SK-N-SH (cell line): ENCODE data around the gene WWOX. TPM values are rescaled to one million over a fixed set of nuclear protein-coding genes. Genes with fewer than 3 reads are reported as not detected.

Experiments used
- CTCF ChIA-PET: fragments of 300-600, 350-600 bp; formaldehyde crosslinking; extraction: SDS; loops from one replicate; lab custom pipeline; 2021; lab: Yijun Ruan, JAX
- POLR2A ChIA-PET: fragments of 350-600 bp; sonication (Branson Sonifier 250); formaldehyde crosslinking; extraction: SDS; loops from one replicate; lab custom pipeline; 2020; ENCODE audit warnings: antibody characterized with exemption, inconsistent platforms; lab: Yijun Ruan, JAX
- DNase-seq: peaks from one replicate; pipeline ENCODE4 v3.0.0; 2012
- H2AFZ ChIP-seq: fragments of 200-600 bp; sonication (generic); 2 replicates; pipeline ENCODE4 v1.8.1; 2016; ENCODE audit warnings: antibody characterized with exemption, mild to moderate bottlenecking, low read depth
- H3F3A ChIP-seq: fragments of 200-600 bp; sonication (generic); replicated peaks from 2 replicates; pipeline ENCODE3; 2016; ENCODE audit warnings: antibody characterized with exemption, mild to moderate bottlenecking; ENCODE audit not compliant: insufficient read depth
- H3K27ac ChIP-seq, 2 experiments: fragments of 200-500 bp in 1 of 2; fragments of 200-600 bp in 1 of 2; sonication (Bioruptor generic) in 1 of 2; sonication (generic), shearing (Covaris generic) in 1 of 2; 2 replicates each; pipeline versions ENCODE4 v1.5.1 to v1.6.1; 2014 to 2016; ENCODE audit warnings: low read depth in 2 of 2, inconsistent platforms in 1 of 2, low read length in 1 of 2, mild to moderate bottlenecking in 1 of 2, mixed read lengths in 1 of 2
- H3K27me3 ChIP-seq: fragments of 200-600 bp; sonication (generic), shearing (Covaris generic); 2 replicates; pipeline ENCODE4 v1.6.1; 2016; ENCODE audit warnings: mixed run types; ENCODE audit not compliant: insufficient read depth
- H3K36me3 ChIP-seq, 2 experiments: fragments of 200-500 bp in 1 of 2; fragments of 200-600 bp in 1 of 2; sonication (Bioruptor generic) in 1 of 2; sonication (generic) in 1 of 2; replicated peaks in 1 of 2; 2 replicates each; pipeline versions ENCODE3 to v1.5.1; 2014 to 2016; ENCODE audit warnings: low read length in 1 of 2, mild to moderate bottlenecking in 1 of 2; ENCODE audit not compliant: insufficient read depth in 2 of 2, control insufficient read depth in 1 of 2
- H3K4me1 ChIP-seq, 2 experiments: fragments of 200-500 bp in 1 of 2; fragments of 200-600 bp in 1 of 2; sonication (Bioruptor generic) in 1 of 2; sonication (generic), shearing (Covaris generic) in 1 of 2; 2 replicates each; pipeline versions ENCODE4 v1.5.1 to v1.6.1; 2014 to 2016; ENCODE audit warnings: low read depth in 1 of 2, low read length in 1 of 2, mixed run types in 1 of 2; ENCODE audit not compliant: insufficient read depth in 2 of 2, control insufficient read depth in 1 of 2
- H3K4me2 ChIP-seq: fragments of 200-600 bp; sonication (generic), shearing (Covaris generic); 2 replicates; pipeline ENCODE4 v1.6.1; 2017; ENCODE audit warnings: mixed run types
- H3K4me3 ChIP-seq, 2 experiments: fragments of 200-500 bp in 1 of 2; fragments of 200-600 bp in 1 of 2; sonication (Bioruptor generic) in 1 of 2; sonication (generic), shearing (Covaris generic) in 1 of 2; 2 replicates each; pipeline versions ENCODE4 v1.5.1 to v1.8.1; 2014 to 2016; ENCODE audit warnings: low read depth in 2 of 2, inconsistent platforms in 1 of 2, low read length in 1 of 2, mild to moderate bottlenecking in 1 of 2, mixed read lengths in 1 of 2, moderate library complexity in 1 of 2
- H3K79me2 ChIP-seq: fragments of 200-600 bp; sonication (generic); 2 replicates; pipeline ENCODE4 v1.8.1; 2017; ENCODE audit warnings: mild to moderate bottlenecking; ENCODE audit not compliant: insufficient read depth
- H3K9ac ChIP-seq: fragments of 200-600 bp; sonication (generic); 2 replicates; pipeline ENCODE4 v1.6.1; 2017; ENCODE audit warnings: mixed run types
- H3K9me2 ChIP-seq: fragments of 200-600 bp; sonication (generic); 2 replicates; pipeline ENCODE4 v1.6.1; 2017; ENCODE audit warnings: mixed run types
- H3K9me3 ChIP-seq: fragments of 200-600 bp; sonication (generic); 2 replicates; pipeline ENCODE4 v1.6.1; 2017; ENCODE audit warnings: mixed run types, mild to moderate bottlenecking, moderate library complexity
- H4K20me1 ChIP-seq: fragments of 200-600 bp; sonication (generic); 2 replicates; pipeline ENCODE4 v1.6.1; 2017; ENCODE audit warnings: mild to moderate bottlenecking, mixed run types; ENCODE audit not compliant: insufficient read depth
- ELF1 ChIP-seq: IDR thresholded peaks from 2 replicates; pipeline ENCODE4 v1.4.0; 2012
- EP300 ChIP-seq, 2 experiments: IDR thresholded peaks; 2 replicates each; pipeline versions ENCODE4 v1.4.0 to v1.6.1; 2012; ENCODE audit warnings: borderline replicate concordance in 1 of 2, low read depth in 1 of 2, low read length in 1 of 2
- FOSL2 ChIP-seq: IDR thresholded peaks from 2 replicates; pipeline ENCODE4 v1.4.0; 2012; ENCODE audit warnings: low read depth, mild to moderate bottlenecking, moderate library complexity, borderline replicate concordance
- FOXJ3 ChIP-seq: sonication (generic); formaldehyde crosslinking; IDR thresholded peaks from 2 replicates; pipeline ENCODE4 v1.5.1; 2020; ENCODE audit warnings: mild to moderate bottlenecking, missing genetic modification reagents
- FOXM1 ChIP-seq: IDR thresholded peaks from 2 replicates; pipeline ENCODE4 v1.4.0; 2012; ENCODE audit warnings: low read depth, mild to moderate bottlenecking
- GABPA ChIP-seq: IDR thresholded peaks from 2 replicates; pipeline ENCODE4 v1.4.0; 2012; ENCODE audit warnings: low read depth, mild to moderate bottlenecking
- GATA2 ChIP-seq: sonication (generic); formaldehyde crosslinking; IDR thresholded peaks from 2 replicates; pipeline ENCODE4 v1.5.0; 2020; ENCODE audit warnings: mild to moderate bottlenecking, missing genetic modification reagents
- IRF3 ChIP-seq: fragments of 150-350 bp; IDR thresholded peaks from 2 replicates; pipeline ENCODE4 v1.6.1; 2016; ENCODE audit warnings: mild to moderate bottlenecking, low read depth, low read length
- JUND ChIP-seq: IDR thresholded peaks from 2 replicates; pipeline ENCODE4 v1.4.0; 2012
- MEF2A ChIP-seq: IDR thresholded peaks from 2 replicates; pipeline ENCODE4 v1.4.0; 2012; ENCODE audit warnings: low read depth, borderline replicate concordance
- MXI1 ChIP-seq: IDR thresholded peaks from 2 replicates; pipeline ENCODE4 v1.6.1; 2012; ENCODE audit warnings: mild to moderate bottlenecking, low read depth, low read length, improper control_type of control experiment
- NFIC ChIP-seq: IDR thresholded peaks from 2 replicates; pipeline ENCODE4 v1.4.0; 2012; ENCODE audit warnings: borderline replicate concordance
- POLR2AphosphoS5 ChIP-seq: IDR thresholded peaks from 2 replicates; pipeline ENCODE4 v1.6.1; 2012; ENCODE audit warnings: low read depth, low read length
- RAD21 ChIP-seq: IDR thresholded peaks from 2 replicates; pipeline ENCODE4 v1.6.1; 2012; ENCODE audit warnings: mild to moderate bottlenecking, low read length
- RCOR1 ChIP-seq: fragments of 150-350 bp; IDR thresholded peaks from 2 replicates; pipeline ENCODE4 v1.6.1; 2017; ENCODE audit warnings: antibody characterized with exemption, low read length
- RXRA ChIP-seq: IDR thresholded peaks from 2 replicates; pipeline ENCODE4 v1.4.0; 2012; ENCODE audit warnings: low read depth, mild to moderate bottlenecking, borderline replicate concordance
- SMC3 ChIP-seq: IDR thresholded peaks from 2 replicates; pipeline ENCODE4 v1.6.1; 2012; ENCODE audit warnings: low read depth, low read length, improper control_type of control experiment
- TAF1 ChIP-seq: IDR thresholded peaks from 2 replicates; pipeline ENCODE4 v1.6.1; 2012; ENCODE audit warnings: low read depth, mild to moderate bottlenecking, low read length, moderate library complexity, borderline replicate concordance
- USF2 ChIP-seq: fragments of 150-350 bp; IDR thresholded peaks from 2 replicates; pipeline ENCODE4 v1.6.1; 2017; ENCODE audit warnings: antibody characterized with exemption, low read length, low read depth, borderline replicate concordance
- YY1 ChIP-seq: IDR thresholded peaks from 2 replicates; pipeline ENCODE4 v1.4.0; 2012; ENCODE audit warnings: low read depth, mild to moderate bottlenecking
- WGBS: methylation state at CpG from one replicate; pipeline ENCODE4 v1.1.6; 2017; ENCODE audit warnings: low lambda C conversion rate; 5-methylcytosine and 5-hydroxymethylcytosine counted together
- polyA plus RNA-seq, 3 experiments: library from polyadenylated mRNA; depleted of rRNA; stranded (reverse); fragments of >200 nt; gene quantifications; 2 replicates each; pipeline ENCODE4 v1.2.3, GENCODE V29; 2012
- TF ChIP-seq, protein P1 (sequence below): IDR thresholded peaks from 2 replicates; pipeline ENCODE4 v1.4.0; 2012; ENCODE audit warnings: low read depth, borderline replicate concordance
- TF ChIP-seq, protein P2 (sequence below): IDR thresholded peaks from 2 replicates; pipeline ENCODE4; 2012

Gene WWOX
- polyA plus RNA-seq, 1 of the 3 experiments (the other 2 are of a cell fraction), result 10.8 TPM

GRCh38 chr16:78364556-78364880 is 265.1 kb downstream of the WWOX start:
- peak; percentile 15 for DNase-seq
- Histone ChIP-seq H3K9me2 (no peaks in the 10 kb centered on the region), H3K4me1 (peaks cover 0 to 9% of the 10 kb centered on the region in 2 experiments; a peak in 1 of 4 replicates), H3K36me3 (no peaks in the 10 kb centered on the region), H4K20me1 (no peaks in the 10 kb centered on the region), H3K9ac (no peak overlapping the region), H3K4me2 (no peak overlapping the region), H2AFZ (no peak overlapping the region), H3K79me2 (no peaks in the 10 kb centered on the region), H3F3A (no peaks in the 10 kb centered on the region), H3K9me3 (no peaks in the 10 kb centered on the region), H3K27ac (no peak overlapping the region), H3K27me3 (no peaks in the 10 kb centered on the region), H3K4me3 (no peak overlapping the region)
- TF ChIP-seq FOSL2, result no peak
- TF ChIP-seq, protein P1, sequence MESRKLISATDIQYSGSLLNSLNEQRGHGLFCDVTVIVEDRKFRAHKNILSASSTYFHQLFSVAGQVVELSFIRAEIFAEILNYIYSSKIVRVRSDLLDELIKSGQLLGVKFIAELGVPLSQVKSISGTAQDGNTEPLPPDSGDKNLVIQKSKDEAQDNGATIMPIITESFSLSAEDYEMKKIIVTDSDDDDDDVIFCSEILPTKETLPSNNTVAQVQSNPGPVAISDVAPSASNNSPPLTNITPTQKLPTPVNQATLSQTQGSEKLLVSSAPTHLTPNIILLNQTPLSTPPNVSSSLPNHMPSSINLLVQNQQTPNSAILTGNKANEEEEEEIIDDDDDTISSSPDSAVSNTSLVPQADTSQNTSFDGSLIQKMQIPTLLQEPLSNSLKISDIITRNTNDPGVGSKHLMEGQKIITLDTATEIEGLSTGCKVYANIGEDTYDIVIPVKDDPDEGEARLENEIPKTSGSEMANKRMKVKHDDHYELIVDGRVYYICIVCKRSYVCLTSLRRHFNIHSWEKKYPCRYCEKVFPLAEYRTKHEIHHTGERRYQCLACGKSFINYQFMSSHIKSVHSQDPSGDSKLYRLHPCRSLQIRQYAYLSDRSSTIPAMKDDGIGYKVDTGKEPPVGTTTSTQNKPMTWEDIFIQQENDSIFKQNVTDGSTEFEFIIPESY, result no peak
- TF ChIP-seq, protein P2, sequence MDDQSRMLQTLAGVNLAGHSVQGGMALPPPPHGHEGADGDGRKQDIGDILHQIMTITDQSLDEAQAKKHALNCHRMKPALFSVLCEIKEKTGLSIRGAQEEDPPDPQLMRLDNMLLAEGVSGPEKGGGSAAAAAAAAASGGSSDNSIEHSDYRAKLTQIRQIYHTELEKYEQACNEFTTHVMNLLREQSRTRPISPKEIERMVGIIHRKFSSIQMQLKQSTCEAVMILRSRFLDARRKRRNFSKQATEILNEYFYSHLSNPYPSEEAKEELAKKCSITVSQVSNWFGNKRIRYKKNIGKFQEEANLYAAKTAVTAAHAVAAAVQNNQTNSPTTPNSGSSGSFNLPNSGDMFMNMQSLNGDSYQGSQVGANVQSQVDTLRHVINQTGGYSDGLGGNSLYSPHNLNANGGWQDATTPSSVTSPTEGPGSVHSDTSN, result peak; percentile 64; the same call in 1 of the 2 replicates
- no peak for TF ChIP-seq MEF2A
- no peak for TF ChIP-seq RAD21
- no peak for TF ChIP-seq NFIC
- no peak for TF ChIP-seq JUND
- TF ChIP-seq GATA2 (CRISPR knock-in tag), result peak; percentile 37; the same call in 1 of the 2 replicates
- POLR2A ChIA-PET, result no interaction called here
- 18% methylated on average over 3 of the region's 3 CpGs for WGBS
- CTCF ChIA-PET, result interaction anchor here (1.0 to 1.1 kb wide), 2 partner anchors 12 to 13 kb away, joined by 3 to 4 read pairs; no protein-coding TSS in a partner anchor

- WGBS, result 47% methylated on average over 2 of the region's 2 CpGs
- Histone ChIP-seq H3K27me3 (no peaks in the 10 kb centered on the region), H3K9ac (no peak overlapping the region), H3K4me1 (peaks cover 0 to 9% of the 10 kb centered on the region in 2 experiments; a peak in 1 of 4 replicates), H3K4me3 (no peak overlapping the region), H3K9me2 (no peaks in the 10 kb centered on the region), H3K4me2 (no peak overlapping the region), H3F3A (no peaks in the 10 kb centered on the region), H2AFZ (no peak overlapping the region), H4K20me1 (no peaks in the 10 kb centered on the region), H3K79me2 (no peaks in the 10 kb centered on the region), H3K27ac (no peak overlapping the region), H3K36me3 (no peaks in the 10 kb centered on the region), H3K9me3 (no peaks in the 10 kb centered on the region)
- ChIA-PET CTCF (interaction anchor here (1.0 kb wide), 1 partner anchor 11 kb away, joined by 4 read pairs; no protein-coding TSS in a partner anchor), POLR2A (no interaction called here)
- TF ChIP-seq GABPA (no peak), SMC3 (no peak), YY1 (no peak), FOXJ3 (no peak), ELF1 (no peak), EP300 (IDR thresholded peaks at IDR 0.05; ENCODE audit: borderline replicate concordance in 1 of 2, low read depth in 1 of 2, low read length in 1 of 2) (no peak), USF2 (no peak), MXI1 (no peak), RCOR1 (no peak), FOXM1 (no peak), TAF1 (no peak), MEF2A (no peak), IRF3 (no peak), POLR2AphosphoS5 (no peak), RXRA (no peak), JUND (no peak)
- TF ChIP-seq, protein P2, result no peak
- DNase-seq, result no peak
Observed at GRCh38 chr16:78365366-78365765, 265.9 kb downstream of the WWOX start.
